ENCODE measurements around the gene HSP90AB1.

HSP90AB1 gene

DNA sequence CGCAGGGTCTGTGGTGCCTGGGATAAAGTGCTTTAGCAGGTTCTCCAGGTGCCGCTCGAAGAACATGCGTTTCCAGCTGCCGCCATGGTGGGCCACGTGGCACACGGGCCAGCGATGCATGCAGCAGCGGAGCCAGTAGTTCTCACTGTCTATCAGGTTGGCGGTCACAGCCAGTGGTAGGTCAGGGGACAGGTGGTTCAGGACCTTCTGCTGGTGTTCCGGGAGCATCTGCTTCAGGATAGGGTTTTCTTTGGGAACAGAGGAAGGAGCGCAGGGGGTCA is 39.3 kb downstream of the HSP90AB1 start:
- DNase-seq (ENCODE audit: low read depth in 2 of 2), result no peak

DNA sequence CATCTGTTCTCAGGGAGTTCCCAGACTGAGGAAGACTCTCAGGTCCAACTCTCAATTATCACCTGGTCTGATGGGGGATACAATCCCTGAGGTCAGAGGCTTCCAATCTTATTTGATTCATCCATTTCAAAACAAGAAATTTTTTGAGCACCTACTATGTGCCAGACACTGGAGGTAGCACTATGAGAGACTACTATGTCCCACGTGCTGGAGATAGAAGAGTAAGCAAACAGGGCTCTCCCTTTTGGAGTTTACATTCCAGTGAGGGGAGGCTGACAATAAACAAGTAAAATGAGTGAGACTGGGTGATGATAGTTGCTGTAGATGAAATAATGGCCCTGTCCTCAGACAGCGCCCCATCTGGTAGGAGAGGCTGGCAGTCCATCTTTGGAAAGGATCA is 39.8 kb downstream of the HSP90AB1 start:
- DNase-seq (ENCODE audit: low read depth in 2 of 2), result no peak

GRCh38 chr6:44289726-44290260 is 42.9 kb downstream of the HSP90AB1 start:
- DNase-seq (ENCODE audit: low read depth in 2 of 2), result no peak

DNA sequence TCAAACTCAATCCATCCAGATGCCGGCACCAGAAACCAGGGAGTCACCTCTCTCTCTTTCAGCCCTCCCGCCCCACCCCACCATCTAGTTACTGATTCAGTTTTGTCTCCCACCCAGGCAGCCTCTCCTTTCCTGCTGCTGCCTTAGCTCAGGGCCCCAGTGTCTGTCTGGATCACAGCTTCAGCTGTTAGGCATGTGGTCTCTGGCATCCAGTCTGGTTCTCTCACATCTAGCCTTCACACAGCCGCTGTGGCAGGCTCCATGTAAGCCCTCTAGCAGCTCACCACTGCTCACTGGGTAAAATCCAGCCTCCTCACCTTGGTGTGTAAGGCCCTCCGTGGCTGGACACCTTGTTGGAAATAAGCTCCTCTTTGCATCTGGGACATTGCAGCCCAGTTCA is 44.9 kb downstream of the HSP90AB1 start:
- DNase-seq (ENCODE audit: low read depth in 2 of 2), result no peak

GRCh38 chr6:44292661-44293365 is 45.9 kb downstream of the HSP90AB1 start:
- no peak for DNase-seq (ENCODE audit: low read depth in 2 of 2)

DNA sequence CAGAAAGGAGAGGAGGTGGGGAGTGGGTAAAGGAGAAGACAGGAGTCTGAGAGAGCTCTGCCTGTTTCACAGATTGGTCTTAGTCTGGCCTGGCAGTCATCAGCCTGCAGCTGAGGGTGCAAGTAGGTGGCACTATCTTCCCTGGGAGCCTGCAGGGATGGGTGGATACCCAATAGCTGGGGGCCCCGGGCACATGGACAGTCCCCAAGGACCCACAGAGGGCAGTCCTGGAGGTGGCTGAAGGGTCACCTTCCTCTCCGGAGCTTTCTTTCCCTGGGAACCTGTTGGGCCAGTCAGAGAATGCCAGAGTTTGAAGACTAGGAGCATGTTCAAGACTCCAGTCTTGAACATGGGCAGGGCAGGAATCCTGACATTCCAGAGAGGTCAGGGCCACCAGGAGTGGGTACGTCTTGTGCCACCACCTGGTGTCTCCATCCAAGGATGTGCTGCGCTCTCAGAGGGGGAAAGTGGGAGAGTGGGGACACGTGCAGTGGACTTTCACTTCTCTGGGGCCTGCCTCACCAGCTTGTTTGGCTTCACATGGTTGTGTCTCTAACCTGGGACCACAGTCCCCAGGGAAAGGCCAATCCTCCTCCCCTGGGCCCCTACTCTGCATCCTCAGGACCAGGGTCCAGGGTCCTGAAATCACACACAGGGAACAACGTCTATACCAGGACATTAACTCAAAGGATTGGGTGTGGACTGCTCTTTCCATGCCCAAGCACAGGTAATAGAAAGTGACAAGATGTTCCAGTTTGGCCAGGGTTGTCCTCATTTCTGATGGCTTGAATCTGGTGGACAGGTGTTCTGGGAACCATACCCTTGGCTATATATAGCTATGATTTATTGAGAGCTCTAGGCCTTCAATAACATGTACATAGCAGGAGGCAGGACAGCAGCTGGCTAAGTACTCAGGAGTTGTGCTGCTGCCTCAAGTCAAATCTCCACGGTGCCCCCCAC is 48.2 kb downstream of the HSP90AB1 start:
- no peak for DNase-seq (ENCODE audit: low read depth in 2 of 2)

- DNase-seq (ENCODE audit: low read depth in 2 of 2), result no peak
Observed at GRCh38 chr6:44297063-44298038, 50.5 kb downstream of the HSP90AB1 start.

DNA sequence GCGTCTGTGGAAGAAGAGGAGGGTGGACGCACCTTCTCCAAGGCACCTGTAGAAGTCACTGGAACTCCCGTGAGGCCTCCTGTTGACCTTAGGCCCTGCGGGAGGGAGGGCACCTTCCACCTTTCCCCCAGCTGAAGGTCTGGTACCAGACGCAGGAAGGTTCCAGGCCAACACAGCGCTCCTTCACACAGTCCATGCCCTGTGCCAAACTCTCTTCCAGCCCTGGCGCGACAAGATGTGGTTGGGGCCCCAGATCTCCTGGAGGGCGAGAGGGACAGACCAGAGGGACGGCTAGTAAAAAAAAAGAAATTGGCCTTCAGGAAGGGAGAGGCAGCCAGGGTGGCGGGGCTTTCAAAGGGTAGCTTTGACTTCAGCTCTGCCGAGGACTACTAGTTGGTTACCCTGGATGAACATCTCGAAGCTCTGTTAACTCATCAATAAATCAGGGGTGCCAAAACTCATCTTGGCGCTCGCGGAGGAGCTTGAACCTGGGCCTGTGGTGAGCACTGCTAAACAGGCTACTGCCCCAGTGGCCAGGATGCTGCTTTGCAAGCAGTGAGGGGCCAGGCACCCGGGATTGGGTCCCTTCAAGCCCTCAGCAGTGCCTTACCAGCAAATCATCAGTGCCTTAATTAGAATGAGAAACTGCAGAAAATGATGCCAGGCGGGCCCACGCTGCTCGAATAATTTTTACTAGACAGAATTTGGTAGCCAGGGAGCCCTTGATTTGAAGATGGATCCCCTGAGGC is 51.3 kb downstream of the HSP90AB1 start:
- no peak for DNase-seq (ENCODE audit: low read depth in 2 of 2)

- DNase-seq (ENCODE audit: low read depth in 2 of 2), result no peak
Observed at GRCh38 chr6:44298864-44299263, 52.0 kb downstream of the HSP90AB1 start.

GRCh38 chr6:44300292-44300823 is 53.5 kb downstream of the HSP90AB1 start:
- DNase-seq (ENCODE audit: low read depth in 2 of 2), result no peak

GRCh38 chr6:44301106-44301505 is 54.2 kb downstream of the HSP90AB1 start:
- DNase-seq (ENCODE audit: low read depth in 2 of 2), result no peak

DNA sequence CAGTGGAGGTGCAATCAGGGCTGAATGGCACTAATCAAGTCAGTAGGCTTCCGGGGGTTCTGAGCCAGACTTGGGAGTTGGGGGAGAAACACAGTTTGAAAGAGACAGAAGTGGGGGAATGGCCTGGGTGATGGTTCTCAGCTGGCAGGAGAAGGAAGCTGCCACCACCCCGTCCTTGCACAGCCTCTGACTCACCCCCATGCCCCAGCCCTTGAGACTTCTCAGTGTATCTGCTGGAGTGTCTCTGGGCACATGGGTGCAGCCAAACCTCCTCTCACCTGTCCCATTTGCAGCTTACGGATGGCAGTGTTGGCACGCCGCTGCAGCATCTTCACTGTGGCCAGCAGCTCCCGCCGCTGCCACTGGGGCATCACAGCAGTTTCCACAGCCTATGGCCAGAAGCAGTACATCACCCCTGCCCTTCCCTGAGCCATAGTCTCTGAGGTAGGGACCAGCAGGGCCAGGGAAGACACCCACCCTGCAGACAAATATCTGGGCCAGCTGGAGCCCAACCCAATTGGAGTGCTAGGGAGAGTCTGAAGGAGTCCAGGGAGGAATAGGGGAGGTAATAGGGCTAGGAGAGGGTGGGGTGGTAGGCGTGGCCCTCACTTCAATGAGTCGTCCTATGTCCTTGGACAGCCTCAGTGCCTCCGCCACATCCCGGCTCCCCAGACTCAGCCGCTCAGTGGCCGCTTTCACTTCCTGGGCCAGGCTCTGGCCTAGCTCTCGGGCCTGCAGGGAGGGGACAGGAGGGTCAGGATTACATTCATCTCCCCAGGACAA is 55.1 kb downstream of the HSP90AB1 start:
- no peak for DNase-seq (ENCODE audit: low read depth in 2 of 2)

- no peak for DNase-seq (ENCODE audit: low read depth in 2 of 2)
Observed at GRCh38 chr6:44302856-44303255, 56.0 kb downstream of the HSP90AB1 start.

All from fibroblast of skin of left biceps (primary cell).